ENCODE data around the gene GRAMD1C.

DNA sequence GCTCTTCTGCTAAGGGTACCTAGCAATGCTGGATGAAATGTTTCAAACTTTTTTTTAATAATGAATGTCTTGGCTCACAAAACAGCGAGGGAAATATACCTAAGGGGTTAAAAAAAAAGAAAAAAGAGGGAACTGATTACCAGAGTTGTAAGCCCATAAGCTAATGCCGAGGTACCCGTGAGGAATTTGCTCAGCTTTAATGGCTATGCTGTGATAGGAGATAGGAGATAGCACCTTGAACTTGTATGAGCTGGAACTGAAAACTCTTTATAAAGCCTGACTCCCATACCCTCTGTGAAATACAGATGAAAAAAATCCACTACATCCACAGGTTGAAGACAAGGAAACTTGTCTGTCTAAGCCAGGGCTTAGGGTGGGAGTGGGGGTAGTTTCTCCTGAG is 13.9 kb downstream of the GRAMD1C start:
- TF ChIP-seq, protein P1, sequence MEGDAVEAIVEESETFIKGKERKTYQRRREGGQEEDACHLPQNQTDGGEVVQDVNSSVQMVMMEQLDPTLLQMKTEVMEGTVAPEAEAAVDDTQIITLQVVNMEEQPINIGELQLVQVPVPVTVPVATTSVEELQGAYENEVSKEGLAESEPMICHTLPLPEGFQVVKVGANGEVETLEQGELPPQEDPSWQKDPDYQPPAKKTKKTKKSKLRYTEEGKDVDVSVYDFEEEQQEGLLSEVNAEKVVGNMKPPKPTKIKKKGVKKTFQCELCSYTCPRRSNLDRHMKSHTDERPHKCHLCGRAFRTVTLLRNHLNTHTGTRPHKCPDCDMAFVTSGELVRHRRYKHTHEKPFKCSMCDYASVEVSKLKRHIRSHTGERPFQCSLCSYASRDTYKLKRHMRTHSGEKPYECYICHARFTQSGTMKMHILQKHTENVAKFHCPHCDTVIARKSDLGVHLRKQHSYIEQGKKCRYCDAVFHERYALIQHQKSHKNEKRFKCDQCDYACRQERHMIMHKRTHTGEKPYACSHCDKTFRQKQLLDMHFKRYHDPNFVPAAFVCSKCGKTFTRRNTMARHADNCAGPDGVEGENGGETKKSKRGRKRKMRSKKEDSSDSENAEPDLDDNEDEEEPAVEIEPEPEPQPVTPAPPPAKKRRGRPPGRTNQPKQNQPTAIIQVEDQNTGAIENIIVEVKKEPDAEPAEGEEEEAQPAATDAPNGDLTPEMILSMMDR (IDR thresholded peaks at IDR 0.05) = no peak
- no peak for TF ChIP-seq ZFX (IDR thresholded peaks at IDR 0.05; ENCODE audit: borderline replicate concordance)

All from 22Rv1 (cell line).